Activated T-helper 2 cell treated with anti-CD3 and anti-CD28 coated beads, Interferon-gamma antibody, Interleukin-2, Interleukin-4, amounts not matched to agents 10 μg/mL and 5 μg/mL and 100 μg/mL, durations not matched to agents 14 hours and 24 hours and 36 hours (primary cell): ENCODE measurements around the gene UVRAG. TPM values are rescaled to one million over a fixed set of nuclear protein-coding genes. Genes with fewer than 3 reads are reported as not detected.

Experiments used
- DNase-seq: peaks from one replicate; pipeline ENCODE4 v3.0.0; 2021; ENCODE audit warnings: low spot score
- H3K27ac Mint-ChIP-seq: one replicate; pipeline ENCODE4 v1.8.0; 2021; ENCODE audit warnings: mixed read lengths
- H3K27me3 Mint-ChIP-seq: one replicate; pipeline ENCODE4 v1.8.0; 2021; ENCODE audit warnings: low read depth, mixed read lengths
- H3K36me3 Mint-ChIP-seq: one replicate; pipeline ENCODE4 v1.8.0; 2021; ENCODE audit warnings: low read depth, mixed read lengths
- H3K4me1 Mint-ChIP-seq: one replicate; pipeline ENCODE4 v1.8.0; 2021; ENCODE audit warnings: low read depth, mixed read lengths
- H3K4me3 Mint-ChIP-seq: one replicate; pipeline ENCODE4 v1.8.0; 2021; ENCODE audit warnings: low read depth, mild to moderate bottlenecking, moderate library complexity, mixed read lengths
- H3K9me3 Mint-ChIP-seq: one replicate; pipeline ENCODE4 v1.8.0; 2021; ENCODE audit warnings: mixed read lengths
- intact Hi-C: fragments of 100-400 bp; cut with micrococcal nuclease; formaldehyde crosslinking; loops from one replicate; pipeline ENCODE4 v1.15.1; 2023
- total RNA-seq: library from RNA; stranded (reverse); gene quantifications from 2 replicates; pipeline ENCODE4 v1.2.3, GENCODE V29; 2022

Gene UVRAG
- total RNA-seq, 1 donor from 2014 or later: 23.3 TPM

DNA sequence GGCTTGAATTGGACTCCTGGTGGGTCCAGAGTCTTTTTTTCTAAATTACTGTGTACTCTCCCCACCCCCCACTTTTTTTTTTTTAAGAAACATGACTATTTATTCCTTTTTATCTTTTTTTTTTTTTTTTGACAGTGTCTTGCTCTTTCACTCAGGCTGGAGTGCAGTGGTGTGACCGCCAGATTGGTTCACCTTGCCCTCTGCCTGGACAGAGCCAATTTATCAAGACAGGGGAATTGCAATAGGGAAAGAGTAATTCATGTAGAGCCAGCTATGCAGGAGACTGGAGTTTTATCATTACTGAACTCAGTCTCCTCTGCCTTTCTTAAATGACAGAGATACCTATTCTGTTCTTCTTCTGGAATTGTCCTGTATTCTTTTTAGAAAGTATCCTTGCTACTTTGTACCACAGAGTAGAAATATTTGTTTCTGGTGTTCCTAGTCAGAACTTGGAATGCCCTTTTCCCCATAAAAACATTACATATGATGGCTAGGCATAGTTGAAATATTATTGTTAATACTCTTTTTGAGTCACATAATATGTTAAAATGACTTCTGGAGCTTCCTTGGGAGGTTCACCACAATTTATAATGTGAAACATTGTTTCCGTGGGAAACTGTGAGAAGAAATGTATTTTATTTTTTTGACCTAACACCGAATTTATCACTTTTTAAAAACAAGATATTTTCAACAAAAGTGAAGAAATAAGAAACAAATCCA is 95.6 kb downstream of the UVRAG start:
- Mint-ChIP-seq H3K9me3 (no peaks in the 10 kb centered on the region), H3K27me3 (peaks cover 17% of the 10 kb centered on the region), H3K36me3 (peaks cover 33% of the 10 kb centered on the region), H3K27ac (no peak overlapping the region), H3K4me3 (no peak overlapping the region), H3K4me1 (peaks cover 33% of the 10 kb centered on the region)
- DNase-seq: no peak
- intact Hi-C loops: no loop called here

DNA sequence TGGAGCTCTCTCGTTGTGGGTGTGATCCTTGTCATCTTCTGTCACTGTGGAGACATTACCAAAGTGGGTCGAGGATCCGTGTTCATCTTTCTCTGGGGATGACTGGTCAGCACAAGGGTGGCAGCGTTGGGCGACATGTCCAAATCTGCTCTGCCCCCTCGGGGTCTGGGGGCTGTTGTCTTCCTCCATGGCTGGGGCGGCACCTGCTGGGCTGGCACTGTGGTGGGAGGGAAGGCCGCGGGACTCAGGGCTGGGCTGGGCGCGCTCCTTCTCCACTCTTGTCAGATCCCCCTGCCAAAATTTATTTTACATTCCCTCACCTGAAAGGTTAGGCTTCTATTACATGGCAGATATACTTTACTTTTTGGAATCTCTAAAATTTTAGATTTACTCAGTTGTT is 96.4 kb downstream of the UVRAG start:
- H3K4me3 Mint-ChIP-seq: no peak overlapping the region
- no peak overlapping the region for H3K27ac Mint-ChIP-seq
- intact Hi-C loops: no loop called here
- H3K9me3 Mint-ChIP-seq: no peaks in the 10 kb centered on the region
- no peak for DNase-seq
- H3K36me3 Mint-ChIP-seq: peaks cover 31% of the 10 kb centered on the region
- H3K4me1 Mint-ChIP-seq: peaks cover 31% of the 10 kb centered on the region
- peaks cover 14% of the 10 kb centered on the region for H3K27me3 Mint-ChIP-seq

DNA sequence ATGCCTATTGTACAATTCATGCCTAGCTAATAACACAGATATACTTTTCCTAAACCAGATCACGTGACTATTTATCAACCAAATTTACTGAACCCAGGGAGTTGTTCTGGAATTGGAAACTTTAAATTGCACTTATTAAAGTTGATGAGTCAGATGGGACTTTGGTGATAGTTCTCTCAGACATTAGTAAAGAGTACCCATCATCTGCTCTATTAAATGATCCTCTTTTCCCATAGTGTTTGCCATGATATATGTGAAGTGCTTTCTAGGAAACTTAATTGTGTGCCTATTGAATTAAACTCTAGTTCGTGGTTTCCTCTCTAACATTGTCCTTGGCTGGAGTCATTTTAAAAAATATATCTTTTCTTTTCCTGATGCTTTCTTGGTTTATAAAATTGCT is 99.0 kb downstream of the UVRAG start:
- Mint-ChIP-seq H3K9me3 (no peaks in the 10 kb centered on the region), H3K27ac (no peak overlapping the region), H3K4me1 (peaks cover 9% of the 10 kb centered on the region), H3K36me3 (peaks cover 27% of the 10 kb centered on the region), H3K4me3 (no peak overlapping the region), H3K27me3 (peaks cover 6% of the 10 kb centered on the region)
- intact Hi-C loops: no loop called here
- DNase-seq: no peak

DNA sequence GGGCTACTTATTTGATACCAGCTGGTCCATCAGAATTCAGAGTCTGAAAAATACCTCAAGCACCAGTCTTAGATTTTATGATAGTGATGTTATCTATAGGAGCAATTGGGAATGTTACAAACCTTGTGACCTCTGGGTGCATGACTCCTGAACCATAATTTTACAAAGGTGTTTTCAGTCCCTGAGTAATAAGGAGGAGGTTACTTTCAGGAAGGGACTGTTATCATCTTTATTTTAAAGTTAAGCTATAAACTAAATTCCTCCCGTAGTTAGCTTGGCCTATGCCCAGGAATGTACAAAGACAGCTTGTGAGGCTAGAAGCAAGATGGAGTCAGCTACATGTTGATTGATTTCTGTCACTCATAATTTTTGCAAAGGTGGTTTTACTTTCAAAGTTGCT is 101.9 kb downstream of the UVRAG start:
- H3K4me1 Mint-ChIP-seq: peaks cover 6% of the 10 kb centered on the region
- no peak overlapping the region for H3K27ac Mint-ChIP-seq
- intact Hi-C loops: no loop called here
- H3K36me3 Mint-ChIP-seq: peaks cover 26% of the 10 kb centered on the region
- H3K4me3 Mint-ChIP-seq: no peak overlapping the region
- no peaks in the 10 kb centered on the region for H3K9me3 Mint-ChIP-seq
- DNase-seq: no peak
- H3K27me3 Mint-ChIP-seq: no peaks in the 10 kb centered on the region

DNA sequence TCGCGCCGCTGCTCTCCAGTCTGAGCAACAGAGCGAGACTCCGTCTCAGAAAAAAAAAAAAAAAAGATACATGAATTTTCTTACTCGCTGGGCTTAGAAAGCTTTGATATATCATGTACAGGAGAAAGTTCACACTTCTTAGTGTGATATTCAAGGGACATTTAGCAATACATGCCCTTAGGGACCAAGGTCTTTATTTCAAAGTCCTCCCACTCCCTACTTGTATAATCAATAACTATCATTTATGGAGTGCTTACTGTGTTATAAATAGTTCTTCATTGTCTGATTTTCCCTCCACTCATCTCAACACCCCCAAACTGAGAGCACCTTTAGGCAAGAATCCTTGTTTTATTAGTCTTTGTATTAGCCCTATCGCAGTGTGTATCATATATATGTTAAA is 103.3 kb downstream of the UVRAG start:
- no peaks in the 10 kb centered on the region for H3K27me3 Mint-ChIP-seq
- no peak overlapping the region for H3K27ac Mint-ChIP-seq
- DNase-seq: no peak
- H3K36me3 Mint-ChIP-seq: peaks cover 12% of the 10 kb centered on the region
- intact Hi-C loops: no loop called here
- peaks cover 6% of the 10 kb centered on the region for H3K4me1 Mint-ChIP-seq
- H3K9me3 Mint-ChIP-seq: no peaks in the 10 kb centered on the region
- H3K4me3 Mint-ChIP-seq: no peak overlapping the region

DNA sequence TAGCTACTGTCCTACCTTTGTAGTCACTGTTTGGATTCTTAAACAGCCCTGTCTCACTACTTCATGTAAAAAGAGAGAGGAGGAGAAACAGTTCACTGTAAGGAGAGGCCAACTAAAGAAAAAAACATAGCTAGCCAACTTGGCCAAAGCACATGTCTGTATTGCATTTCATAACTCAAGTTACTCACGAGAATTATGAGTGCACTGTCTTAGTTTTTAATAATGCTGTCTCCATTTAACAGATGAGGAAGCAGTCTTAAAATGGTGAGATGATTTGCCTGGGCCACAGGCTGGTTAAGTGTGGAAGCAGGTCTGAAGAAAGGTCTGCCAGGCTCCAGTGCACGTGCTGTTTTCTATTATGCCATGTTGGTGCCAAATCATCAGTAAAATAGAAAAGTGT is 104.5 kb downstream of the UVRAG start:
- H3K4me1 Mint-ChIP-seq: peaks cover 3% of the 10 kb centered on the region
- no peaks in the 10 kb centered on the region for H3K9me3 Mint-ChIP-seq
- no peaks in the 10 kb centered on the region for H3K27me3 Mint-ChIP-seq
- H3K4me3 Mint-ChIP-seq: no peak overlapping the region
- no peak overlapping the region for H3K27ac Mint-ChIP-seq
- DNase-seq: no peak
- peaks cover 3% of the 10 kb centered on the region for H3K36me3 Mint-ChIP-seq
- intact Hi-C loops: no loop called here

DNA sequence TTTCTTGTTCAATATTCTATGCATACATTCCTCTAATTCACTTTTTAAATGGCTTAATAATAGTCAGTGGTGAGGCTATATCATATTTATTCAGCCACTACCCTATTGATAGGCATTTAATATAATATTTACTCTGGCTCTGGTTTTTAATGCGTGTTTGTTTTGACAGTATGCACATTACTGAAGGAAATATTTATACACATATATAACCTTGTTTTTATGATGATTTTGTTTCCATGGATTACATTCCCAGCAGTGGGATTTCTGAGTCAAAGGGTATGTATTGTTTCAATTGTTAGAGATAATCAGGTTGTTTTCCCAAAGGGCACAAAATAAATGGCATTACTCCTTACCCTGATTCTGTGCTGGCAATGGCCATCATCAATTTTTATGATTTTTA is 105.8 kb downstream of the UVRAG start:
- Mint-ChIP-seq H3K9me3 (no peaks in the 10 kb centered on the region), H3K27ac (no peak overlapping the region)

DNA sequence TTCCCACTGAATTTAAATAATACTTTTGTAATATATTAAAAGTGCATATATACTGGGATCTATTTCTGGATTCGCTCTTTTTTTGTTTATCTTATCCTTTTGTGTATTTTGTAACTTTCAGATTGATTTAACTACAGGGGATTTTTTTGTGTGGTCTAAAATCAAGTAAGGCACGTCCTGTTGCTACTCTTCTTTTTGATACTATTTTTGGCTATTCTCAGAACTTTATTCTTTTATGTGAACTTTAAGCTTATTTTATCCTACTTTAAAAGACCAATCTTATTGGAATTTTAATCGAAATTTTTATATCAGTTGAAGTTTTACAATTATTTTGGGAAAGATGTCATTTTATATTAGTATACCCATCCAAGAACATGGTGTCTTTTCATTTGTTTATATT is 106.8 kb downstream of the UVRAG start:
- H3K36me3 Mint-ChIP-seq: no peaks in the 10 kb centered on the region
- intact Hi-C loops: no loop called here
- H3K27ac Mint-ChIP-seq: no peak overlapping the region
- DNase-seq: no peak
- no peaks in the 10 kb centered on the region for H3K27me3 Mint-ChIP-seq
- H3K4me3 Mint-ChIP-seq: no peak overlapping the region
- no peaks in the 10 kb centered on the region for H3K9me3 Mint-ChIP-seq
- H3K4me1 Mint-ChIP-seq: peaks cover 3% of the 10 kb centered on the region

More for the DNA sequence above, 105.8 kb downstream of the UVRAG start:
- intact Hi-C loops: no loop called here
- H3K4me3 Mint-ChIP-seq: no peak overlapping the region
- H3K4me1 Mint-ChIP-seq: peaks cover 3% of the 10 kb centered on the region
- H3K36me3 Mint-ChIP-seq: no peaks in the 10 kb centered on the region
- H3K27me3 Mint-ChIP-seq: no peaks in the 10 kb centered on the region
- no peak for DNase-seq

DNA sequence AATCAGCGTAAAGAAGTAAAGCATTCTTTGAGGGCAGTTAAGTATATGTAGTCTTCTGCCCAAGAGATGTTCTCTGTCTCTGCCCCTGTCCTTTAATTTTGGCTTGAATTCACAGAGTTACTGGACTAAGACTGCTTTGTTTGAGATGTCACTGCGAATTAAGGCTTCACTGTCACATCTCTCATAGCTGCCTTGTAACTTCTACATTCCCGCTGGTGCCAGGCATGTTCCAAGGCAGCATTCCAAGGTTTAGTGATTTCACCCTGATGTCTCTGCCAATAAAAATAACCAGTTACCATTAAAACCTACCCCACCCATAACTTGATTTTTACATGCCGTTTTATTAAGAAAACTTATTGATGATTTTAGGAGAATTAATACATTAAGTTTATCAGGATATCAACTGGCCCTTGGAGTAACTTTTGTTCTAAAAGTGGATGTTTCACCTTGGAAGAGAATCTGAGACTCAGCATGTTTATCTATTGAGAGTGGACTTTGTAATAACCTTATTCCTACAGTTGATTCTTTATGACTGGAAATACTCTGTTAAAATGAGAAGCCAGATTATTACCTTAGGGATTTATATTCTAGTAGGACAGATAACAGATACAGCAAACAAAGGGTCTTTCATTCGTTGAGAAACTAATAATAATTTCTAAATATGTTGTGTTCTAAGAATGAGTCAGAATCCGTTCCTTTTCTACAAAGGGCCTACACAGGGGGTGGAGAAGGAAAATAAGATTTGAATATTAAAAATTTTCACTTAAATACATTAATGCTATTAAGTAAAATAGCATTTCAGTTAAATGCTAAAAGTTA is 110.2 kb downstream of the UVRAG start:
- peaks cover 3% of the 10 kb centered on the region for H3K4me1 Mint-ChIP-seq

DNA sequence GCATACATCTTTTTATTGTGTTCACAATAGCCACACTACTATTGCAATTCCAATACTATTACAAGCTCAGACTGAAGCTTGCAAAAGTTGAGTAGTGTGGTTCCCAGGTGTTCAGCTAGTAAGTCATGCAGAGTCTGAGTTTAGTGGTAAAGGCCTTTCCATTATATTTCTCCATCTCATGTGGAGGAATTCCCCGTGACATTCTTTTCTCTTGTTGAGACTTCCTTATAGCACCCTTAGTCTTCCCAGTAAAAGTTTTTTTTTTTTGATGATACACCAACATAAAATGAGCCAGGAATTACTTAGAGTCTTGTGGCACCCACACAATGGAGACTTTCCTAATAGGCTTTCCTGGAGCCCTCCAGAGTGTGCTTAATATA is 110.8 kb downstream of the UVRAG start:
- H3K27me3 Mint-ChIP-seq: no peaks in the 10 kb centered on the region
- DNase-seq: no peak
- no peak overlapping the region for H3K27ac Mint-ChIP-seq
- H3K9me3 Mint-ChIP-seq: no peaks in the 10 kb centered on the region
- intact Hi-C loops: no loop called here
- no peaks in the 10 kb centered on the region for H3K36me3 Mint-ChIP-seq
- peaks cover 3% of the 10 kb centered on the region for H3K4me1 Mint-ChIP-seq
- no peak overlapping the region for H3K4me3 Mint-ChIP-seq

More for the DNA sequence above, 110.2 kb downstream of the UVRAG start:
- intact Hi-C loops: no loop called here
- DNase-seq: no peak
- H3K36me3 Mint-ChIP-seq: no peaks in the 10 kb centered on the region
- no peak overlapping the region for H3K4me3 Mint-ChIP-seq
- H3K9me3 Mint-ChIP-seq: no peaks in the 10 kb centered on the region
- H3K27ac Mint-ChIP-seq: no peak overlapping the region
- no peaks in the 10 kb centered on the region for H3K27me3 Mint-ChIP-seq

DNA sequence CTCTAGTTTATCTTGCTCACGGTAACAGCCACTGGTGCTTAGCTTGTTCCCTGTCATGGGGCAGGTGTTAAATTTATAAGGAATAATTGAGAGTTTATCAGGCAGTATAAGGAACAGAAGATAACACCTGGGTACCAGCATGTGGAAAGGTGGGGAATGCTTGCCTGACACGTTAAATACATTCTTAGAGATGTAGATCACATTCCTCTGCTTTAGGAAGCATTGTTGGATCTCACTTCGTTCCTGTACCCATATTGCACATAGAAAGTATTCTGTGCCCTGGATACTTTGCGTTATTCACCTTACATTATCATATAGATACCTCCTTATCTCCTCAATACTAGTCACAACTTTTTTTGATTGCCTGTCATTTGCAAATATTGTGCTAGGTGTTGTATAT is 114.7 kb downstream of the UVRAG start:
- Mint-ChIP-seq H3K27me3 (no peaks in the 10 kb centered on the region), H3K27ac (no peak overlapping the region), H3K9me3 (no peaks in the 10 kb centered on the region), H3K36me3 (no peaks in the 10 kb centered on the region), H3K4me1 (no peaks in the 10 kb centered on the region), H3K4me3 (no peak overlapping the region)
- intact Hi-C loops: no loop called here
- no peak for DNase-seq

DNA sequence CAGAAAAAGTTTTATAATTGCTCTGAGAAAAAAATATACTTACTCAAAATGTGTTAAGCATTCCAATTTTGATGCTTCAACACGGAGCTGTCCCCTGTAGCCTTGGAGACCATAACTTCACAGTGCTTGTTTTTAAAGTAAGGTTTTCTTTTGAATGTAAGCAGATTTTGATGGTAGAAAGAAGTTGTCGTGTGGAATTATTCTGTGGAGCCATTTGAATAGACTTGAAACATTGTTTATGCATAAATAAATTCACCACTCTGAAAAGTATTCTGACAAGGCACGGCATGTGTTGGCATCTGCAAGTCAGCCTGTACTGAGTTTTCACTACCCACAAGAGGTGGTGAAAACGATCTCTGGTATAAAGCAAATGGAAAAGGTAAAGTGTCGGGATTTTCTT is 115.5 kb downstream of the UVRAG start:
- Mint-ChIP-seq H3K27me3 (no peaks in the 10 kb centered on the region), H3K36me3 (no peaks in the 10 kb centered on the region), H3K27ac (no peak overlapping the region), H3K4me3 (no peak overlapping the region), H3K9me3 (no peaks in the 10 kb centered on the region), H3K4me1 (no peaks in the 10 kb centered on the region)
- DNase-seq: no peak
- intact Hi-C loops: no loop called here

DNA sequence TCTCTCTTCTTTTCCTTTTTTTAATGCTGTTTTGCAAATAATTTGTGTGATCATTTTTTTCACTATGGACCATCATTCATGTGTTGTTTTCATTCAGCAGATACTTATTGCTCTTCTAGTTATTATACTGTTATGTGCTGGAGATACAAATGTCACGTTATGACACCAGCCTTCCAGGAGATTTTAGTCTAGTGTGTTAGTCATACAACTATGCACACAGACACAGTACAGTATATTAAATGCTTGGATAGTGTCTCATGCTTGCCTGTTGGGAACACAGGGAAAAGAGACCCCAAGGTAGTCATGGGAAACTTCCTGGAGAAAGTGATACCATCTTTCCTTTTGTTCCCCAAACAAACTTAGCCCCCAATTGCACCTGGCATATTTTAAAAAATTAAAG is 116.1 kb downstream of the UVRAG start:
- H3K27me3 Mint-ChIP-seq: no peaks in the 10 kb centered on the region
- H3K27ac Mint-ChIP-seq: no peak overlapping the region
- H3K9me3 Mint-ChIP-seq: no peaks in the 10 kb centered on the region
- intact Hi-C loops: no loop called here
- H3K4me3 Mint-ChIP-seq: no peak overlapping the region
- no peak for DNase-seq
- H3K36me3 Mint-ChIP-seq: no peaks in the 10 kb centered on the region
- no peaks in the 10 kb centered on the region for H3K4me1 Mint-ChIP-seq
